Astrocyte (in vitro differentiated cells and primary cell): ENCODE measurements around the gene GHDC. TPM values are rescaled to one million over a fixed set of nuclear protein-coding genes. Genes with fewer than 3 reads are reported as not detected.
A peak's percentile ranks its signal among the peaks of the same experiment; 100 is the strongest.
"Not testable (repeated sequence)": the region's sequence is repeated elsewhere in the genome, so short reads cannot be mapped to it uniquely, and the experiment has no call there.

Source experiments
- DNase-seq: peaks from one replicate; pipeline ENCODE4 v3.0.0-alpha.2; 2010; ENCODE audit warnings: low read depth
- FAIRE-seq: peaks from 2 replicates; lab custom pipeline; 2011; peaks lifted over from hg19 to GRCh38; lab: Jason Lieb, UNC
- H2AFZ ChIP-seq: 2 replicates; pipeline ENCODE4 v1.6.0; 2012; ENCODE audit warnings: low read depth, low read length, inconsistent platforms
- H3K27ac ChIP-seq: 2 replicates; pipeline ENCODE4 v1.5.1; 2011; ENCODE audit warnings: low read depth, low read length, inconsistent platforms
- H3K27me3 ChIP-seq: 2 replicates; pipeline ENCODE4 v1.6.0; 2011; ENCODE audit warnings: low read length, inconsistent platforms; ENCODE audit not compliant: insufficient read depth
- H3K36me3 ChIP-seq: 2 replicates; pipeline ENCODE4 v1.5.1; 2011; ENCODE audit warnings: low read length, inconsistent platforms; ENCODE audit not compliant: insufficient read depth
- H3K4me1 ChIP-seq: 2 replicates; pipeline ENCODE4 v1.5.1; 2011; ENCODE audit warnings: low read length, inconsistent platforms; ENCODE audit not compliant: insufficient read depth
- H3K4me2 ChIP-seq: 2 replicates; pipeline ENCODE4 v1.6.0; 2012; ENCODE audit warnings: low read length, inconsistent platforms
- H3K4me3 ChIP-seq: 2 replicates; pipeline ENCODE4 v1.5.1; 2011; ENCODE audit warnings: low read depth, mild to moderate bottlenecking, low read length, inconsistent platforms; ENCODE audit not compliant: insufficient read depth
- H3K79me2 ChIP-seq: 2 replicates; pipeline ENCODE4 v1.6.0; 2012; ENCODE audit warnings: mild to moderate bottlenecking, low read length, inconsistent platforms; ENCODE audit not compliant: insufficient read depth
- H3K9ac ChIP-seq: 2 replicates; pipeline ENCODE4 v1.6.0; 2012; ENCODE audit warnings: mild to moderate bottlenecking, low read length, inconsistent platforms
- H3K9me3 ChIP-seq: 2 replicates; pipeline ENCODE4 v1.5.1; 2012; ENCODE audit warnings: low read depth, mild to moderate bottlenecking, low read length, inconsistent platforms; ENCODE audit not compliant: insufficient read depth
- H4K20me1 ChIP-seq: 2 replicates; pipeline ENCODE4 v1.6.0; 2012; ENCODE audit warnings: low read length, inconsistent platforms; ENCODE audit not compliant: insufficient read depth
- H3K27ac Mint-ChIP-seq: one replicate; pipeline ENCODE4 v1.8.0; 2021; ENCODE audit warnings: mild to moderate bottlenecking, mixed read lengths; ENCODE audit not compliant: unreplicated experiment
- H3K27me3 Mint-ChIP-seq: one replicate; pipeline ENCODE4 v1.8.0; 2021; ENCODE audit warnings: low read depth, mixed read lengths; ENCODE audit not compliant: unreplicated experiment
- H3K36me3 Mint-ChIP-seq: one replicate; pipeline ENCODE4 v1.8.0; 2021; ENCODE audit warnings: low read depth, mixed read lengths; ENCODE audit not compliant: unreplicated experiment
- H3K4me1 Mint-ChIP-seq: one replicate; pipeline ENCODE4 v1.8.0; 2021; ENCODE audit warnings: low read depth, mixed read lengths; ENCODE audit not compliant: unreplicated experiment
- H3K4me3 Mint-ChIP-seq: one replicate; pipeline ENCODE4 v1.8.0; 2021; ENCODE audit warnings: mild to moderate bottlenecking, moderate library complexity, mixed read lengths; ENCODE audit not compliant: unreplicated experiment
- H3K9me3 Mint-ChIP-seq: one replicate; pipeline ENCODE4 v1.8.0; 2021; ENCODE audit warnings: mild to moderate bottlenecking, mixed read lengths; ENCODE audit not compliant: unreplicated experiment
- EZH2 ChIP-seq: IDR thresholded peaks from 2 replicates; pipeline ENCODE4 v1.6.1; 2012; ENCODE audit warnings: mild to moderate bottlenecking, low read length, inconsistent platforms; ENCODE audit not compliant: insufficient read depth
- total RNA-seq: library from RNA; stranded (reverse); gene quantifications from 2 replicates; pipeline ENCODE4 v1.2.1, GENCODE V29; 2021
- TF ChIP-seq, protein P1 (sequence below): IDR thresholded peaks from 2 replicates; pipeline ENCODE4 v1.5.1; 2011; ENCODE audit warnings: low read depth, mild to moderate bottlenecking, inconsistent platforms, low read length, moderate library complexity; ENCODE audit not compliant: insufficient read depth

Gene GHDC
- total RNA-seq, 1 donor from 2014 or later = 0.64 TPM

DNA sequence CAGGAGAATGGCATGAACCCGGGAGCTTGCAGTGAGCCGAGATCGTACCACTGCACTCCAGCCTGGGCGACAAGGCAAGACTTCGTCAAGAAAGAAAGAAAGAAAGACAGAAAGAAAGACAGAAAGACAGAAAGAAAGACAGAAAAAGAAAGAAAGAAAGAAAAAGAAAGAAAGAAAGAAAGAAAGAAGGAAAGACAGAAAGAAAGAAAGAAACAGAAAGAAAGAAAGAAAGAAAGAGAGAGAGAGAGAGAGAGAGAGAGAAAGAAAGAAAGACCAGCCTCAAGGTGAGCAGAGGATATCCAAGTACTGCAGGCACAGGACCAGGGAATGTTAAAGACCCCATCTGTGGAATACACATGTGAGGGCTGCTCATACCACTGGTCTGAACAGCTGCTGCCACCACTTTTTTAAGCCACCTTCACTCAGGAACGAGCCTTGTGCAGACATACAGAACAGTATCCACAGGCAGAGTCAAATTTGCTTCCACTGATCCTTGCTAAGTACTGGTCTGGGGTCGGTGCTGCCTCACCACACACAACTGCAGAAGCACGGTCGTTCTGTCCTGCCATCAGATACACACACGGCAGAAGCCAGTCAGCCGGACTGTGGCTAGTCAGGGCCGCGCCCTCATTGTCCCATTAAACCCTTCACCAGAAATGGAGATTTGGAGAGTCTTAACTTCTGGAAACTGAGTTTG is 47.2 kb downstream of the GHDC start:
- DNase-seq = no peak
- H3K36me3 Mint-ChIP-seq = peaks cover 11% of the 10 kb centered on the region
- H3K79me2 ChIP-seq = peaks cover 79% of the 10 kb centered on the region
- no peak overlapping the region for H3K9ac ChIP-seq
- H2AFZ ChIP-seq = no peak overlapping the region
- H3K36me3 ChIP-seq = peaks cover 10% of the 10 kb centered on the region
- TF ChIP-seq, protein P1, sequence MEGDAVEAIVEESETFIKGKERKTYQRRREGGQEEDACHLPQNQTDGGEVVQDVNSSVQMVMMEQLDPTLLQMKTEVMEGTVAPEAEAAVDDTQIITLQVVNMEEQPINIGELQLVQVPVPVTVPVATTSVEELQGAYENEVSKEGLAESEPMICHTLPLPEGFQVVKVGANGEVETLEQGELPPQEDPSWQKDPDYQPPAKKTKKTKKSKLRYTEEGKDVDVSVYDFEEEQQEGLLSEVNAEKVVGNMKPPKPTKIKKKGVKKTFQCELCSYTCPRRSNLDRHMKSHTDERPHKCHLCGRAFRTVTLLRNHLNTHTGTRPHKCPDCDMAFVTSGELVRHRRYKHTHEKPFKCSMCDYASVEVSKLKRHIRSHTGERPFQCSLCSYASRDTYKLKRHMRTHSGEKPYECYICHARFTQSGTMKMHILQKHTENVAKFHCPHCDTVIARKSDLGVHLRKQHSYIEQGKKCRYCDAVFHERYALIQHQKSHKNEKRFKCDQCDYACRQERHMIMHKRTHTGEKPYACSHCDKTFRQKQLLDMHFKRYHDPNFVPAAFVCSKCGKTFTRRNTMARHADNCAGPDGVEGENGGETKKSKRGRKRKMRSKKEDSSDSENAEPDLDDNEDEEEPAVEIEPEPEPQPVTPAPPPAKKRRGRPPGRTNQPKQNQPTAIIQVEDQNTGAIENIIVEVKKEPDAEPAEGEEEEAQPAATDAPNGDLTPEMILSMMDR = no peak
- TF ChIP-seq EZH2 = no peak
- peaks cover 12% of the 10 kb centered on the region for H3K4me1 ChIP-seq
- no peaks in the 10 kb centered on the region for H3K9me3 ChIP-seq
- no peak overlapping the region for H3K27ac Mint-ChIP-seq
- no peak overlapping the region for H3K27ac ChIP-seq
- FAIRE-seq = no peak
- no peak overlapping the region for H3K4me2 ChIP-seq
- peaks cover 82% of the 10 kb centered on the region for H4K20me1 ChIP-seq
- H3K4me3 ChIP-seq = no peak overlapping the region
- H3K27me3 Mint-ChIP-seq = no peaks in the 10 kb centered on the region
- peaks cover 17% of the 10 kb centered on the region for H3K4me1 Mint-ChIP-seq
- H3K9me3 Mint-ChIP-seq = no peaks in the 10 kb centered on the region
- no peaks in the 10 kb centered on the region for H3K27me3 ChIP-seq
- no peak overlapping the region for H3K4me3 Mint-ChIP-seq

GRCh38 chr17:42143138-42143537 is 51.2 kb downstream of the GHDC start:
- FAIRE-seq, H3K4me3 ChIP-seq, H3K27me3 Mint-ChIP-seq, H3K27me3 ChIP-seq, DNase-seq, H3K36me3 ChIP-seq, H3K9me3 Mint-ChIP-seq, H3K9me3 ChIP-seq, H3K4me3 Mint-ChIP-seq, H2AFZ ChIP-seq: not testable (repeated sequence)
- Histone ChIP-seq H4K20me1 (peaks cover 80% of the 10 kb centered on the region), H3K79me2 (peaks cover 78% of the 10 kb centered on the region), H3K9ac (peak overlapping the region; percentile 7), H3K4me1 (peaks cover 20% of the 10 kb centered on the region), H3K4me2 (peak overlapping the region; percentile 69), H3K27ac (peak overlapping the region; percentile 69)
- H3K36me3 Mint-ChIP-seq = peaks cover 13% of the 10 kb centered on the region
- H3K4me1 Mint-ChIP-seq = peaks cover 46% of the 10 kb centered on the region
- peak overlapping the region; percentile 85 for H3K27ac Mint-ChIP-seq

GRCh38 chr17:42142371-42142896 is 51.9 kb downstream of the GHDC start:
- Histone ChIP-seq H3K4me1 (peaks cover 20% of the 10 kb centered on the region), H3K4me2 (peak overlapping the region; percentile 69), H4K20me1 (peaks cover 80% of the 10 kb centered on the region), H3K36me3 (peaks cover 7% of the 10 kb centered on the region), H2AFZ (no peak overlapping the region), H3K27ac (peak overlapping the region; percentile 69), H3K4me3 (no peak overlapping the region), H3K79me2 (peaks cover 79% of the 10 kb centered on the region), H3K27me3 (no peaks in the 10 kb centered on the region), H3K9me3 (no peaks in the 10 kb centered on the region), H3K9ac (peak overlapping the region; percentile 49)
- Mint-ChIP-seq H3K9me3 (no peaks in the 10 kb centered on the region), H3K27ac (peak overlapping the region; percentile 85), H3K4me3 (peak overlapping the region; percentile 30), H3K27me3 (no peaks in the 10 kb centered on the region), H3K36me3 (peaks cover 11% of the 10 kb centered on the region), H3K4me1 (peaks cover 49% of the 10 kb centered on the region)
- peak; percentile 75 for FAIRE-seq
- TF ChIP-seq, protein P1 = no peak
- no peak for TF ChIP-seq EZH2
- DNase-seq = peak; percentile 89
